ENCODE measurements around the gene STUB1. TPM values are rescaled to one million over a fixed set of nuclear protein-coding genes. Genes with fewer than 3 reads are reported as not detected.
"Not testable (repeated sequence)": the region's sequence is repeated elsewhere in the genome, so short reads cannot be mapped to it uniquely, and the experiment has no call there.

The STUB1 gene
- total RNA-seq, 4 donors from 2014 or later, result 116 to 143 (median 125) TPM

GRCh38 chr16:712740-713250 is 32.6 kb downstream of the STUB1 start:
- H3K27me3 ChIP-seq, result peaks cover 79% of the 10 kb centered on the region
- 31% methylated on average over 12 of the region's 13 CpGs for WGBS
- not testable (repeated sequence) for H3K36me3 ChIP-seq; DNase-seq (ENCODE audit: low spot score in 2 of 2); H3K4me3 ChIP-seq; H3K9me3 ChIP-seq; H3K27ac ChIP-seq
- TF ChIP-seq CTCF (IDR thresholded peaks at IDR 0.05), result peak; percentile 14 to 28
- H3K4me1 ChIP-seq, result peaks cover 26% of the 10 kb centered on the region

GRCh38 chr16:714079-714478 is 33.9 kb downstream of the STUB1 start:
- WGBS, result 63% methylated on average over 1 of the region's 11 CpGs
- no peak overlapping the region for H3K4me3 ChIP-seq
- H3K9me3 ChIP-seq, result no peaks in the 10 kb centered on the region
- no peaks in the 10 kb centered on the region for H3K36me3 ChIP-seq
- DNase-seq (ENCODE audit: low spot score in 2 of 2), result no peak
- TF ChIP-seq POLR2AphosphoS5 (IDR thresholded peaks at IDR 0.05) (no peak), CTCF (IDR thresholded peaks at IDR 0.05) (no peak), EP300 (IDR thresholded peaks at IDR 0.05) (no peak), POLR2A (IDR thresholded peaks at IDR 0.05) (no peak)
- H3K27me3 ChIP-seq, result peaks cover 67% of the 10 kb centered on the region
- H3K27ac ChIP-seq, result no peak overlapping the region
- peaks cover 26% of the 10 kb centered on the region for H3K4me1 ChIP-seq

GRCh38 chr16:714558-715476 is 34.6 kb downstream of the STUB1 start, which contains the start of gene METRN:
Gene METRN (plus strand): TSS chr16:715118. CDS start chr16:715290, 172 bp downstream.
- Histone ChIP-seq H3K4me1 (peaks cover 27% of the 10 kb centered on the region), H3K9me3 (no peaks in the 10 kb centered on the region), H3K27ac (no peak within 1 kb of the TSS), H3K36me3 (no peaks in the 10 kb centered on the region), H3K4me3 (peak within 1 kb of the TSS; percentile 76), H3K27me3 (peaks cover 60% of the 10 kb centered on the region)
- DNase-seq (ENCODE audit: low spot score in 2 of 2), result peak; percentile 92 to 94
- WGBS, result 7% methylated on average over 62 of the region's 108 CpGs
- TF ChIP-seq POLR2AphosphoS5 (IDR thresholded peaks at IDR 0.05) (no peak), POLR2A (IDR thresholded peaks at IDR 0.05) (no peak)

- DNase-seq (ENCODE audit: low spot score in 2 of 2), result no peak
- H3K27ac ChIP-seq, result no peak overlapping the region
- peak overlapping the region; percentile 76 for H3K4me3 ChIP-seq
- TF ChIP-seq EP300 (IDR thresholded peaks at IDR 0.05) (no peak), CTCF (IDR thresholded peaks at IDR 0.05) (no peak), POLR2AphosphoS5 (IDR thresholded peaks at IDR 0.05) (no peak), POLR2A (IDR thresholded peaks at IDR 0.05) (no peak)
- peaks cover 52% of the 10 kb centered on the region for H3K27me3 ChIP-seq
- no peaks in the 10 kb centered on the region for H3K9me3 ChIP-seq
- 4% methylated on average over 8 of the region's 74 CpGs for WGBS
- H3K4me1 ChIP-seq, result peaks cover 35% of the 10 kb centered on the region
- H3K36me3 ChIP-seq, result no peaks in the 10 kb centered on the region
Observed at GRCh38 chr16:715477-716199, 35.4 kb downstream of the STUB1 start.

- TF ChIP-seq EP300 (IDR thresholded peaks at IDR 0.05), result no peak
- Histone ChIP-seq H3K36me3 (no peaks in the 10 kb centered on the region), H3K9me3 (no peaks in the 10 kb centered on the region), H3K4me1 (peaks cover 40% of the 10 kb centered on the region), H3K27me3 (peaks cover 46% of the 10 kb centered on the region), H3K4me3 (peak overlapping the region; percentile 76), H3K27ac (no peak overlapping the region)
- no CpG with 5 or more reads among the region's 12 CpGs for WGBS
- DNase-seq (ENCODE audit: low spot score in 2 of 2), result no peak
Observed at GRCh38 chr16:716200-716568, 36.0 kb downstream of the STUB1 start.

GRCh38 chr16:716768-717325 is 36.6 kb downstream of the STUB1 start:
- TF ChIP-seq POLR2AphosphoS5 (IDR thresholded peaks at IDR 0.05) (no peak), EP300 (IDR thresholded peaks at IDR 0.05) (no peak), POLR2A (IDR thresholded peaks at IDR 0.05) (no peak), CTCF (IDR thresholded peaks at IDR 0.05) (no peak)
- H3K9me3 ChIP-seq, result no peaks in the 10 kb centered on the region
- H3K27ac ChIP-seq, result no peak overlapping the region
- WGBS, result no CpG with 5 or more reads among the region's 29 CpGs
- no peak for DNase-seq (ENCODE audit: low spot score in 2 of 2)
- H3K36me3 ChIP-seq, result no peaks in the 10 kb centered on the region
- peaks cover 40% of the 10 kb centered on the region for H3K27me3 ChIP-seq
- peaks cover 44% of the 10 kb centered on the region for H3K4me1 ChIP-seq
- no peak overlapping the region for H3K4me3 ChIP-seq
